HL-60 (cell line): Measurements from ENCODE around the gene ACRV1.

Experiments used
- CTCF ChIP-seq: IDR thresholded peaks from one replicate; pipeline ENCODE4 v1.5.1; 2011; ENCODE audit warnings: low read length, control low read depth, inconsistent platforms; ENCODE audit not compliant: insufficient read depth
- POLR2AphosphoS5 ChIP-seq: IDR thresholded peaks from 2 replicates; pipeline ENCODE4 v1.6.1; 2012; ENCODE audit warnings: low read depth

GRCh38 chr11:125720781-125721180, 40.1 kb upstream of the ACRV1 start:
- no peak for TF ChIP-seq CTCF
- no peak for TF ChIP-seq POLR2AphosphoS5
